HCT116 (cell line): ENCODE measurements around the gene ARHGEF1.

ENCODE experiments used
- CTCF ChIP-seq, 3 experiments: fragments of 200-600 bp in 1 of 3; sonication (generic) in 1 of 3; IDR thresholded peaks in 2 of 3; conservative IDR thresholded peaks in 1 of 3; 2 replicates each; pipeline ENCODE4 v1.5.1; 2012 to 2017; ENCODE audit warnings: low read depth in 2 of 3, low read length in 2 of 3, antibody characterized with exemption in 1 of 3, borderline replicate concordance in 1 of 3, control low read depth in 1 of 3, mild to moderate bottlenecking in 1 of 3, mixed read lengths in 1 of 3, mixed run types in 1 of 3, moderate library complexity in 1 of 3; ENCODE audit not compliant: insufficient read depth in 1 of 3
- EZH2phosphoT487 ChIP-seq: fragments of 200-600 bp; IDR thresholded peaks from 2 replicates; pipeline ENCODE4 v1.6.1; 2018; ENCODE audit warnings: antibody characterized with exemption, borderline replicate concordance
- FOSL1 ChIP-seq: IDR thresholded peaks from 2 replicates; pipeline ENCODE4 v1.6.1; 2012; ENCODE audit warnings: low read depth
- POLR2A ChIP-seq: IDR thresholded peaks from 2 replicates; pipeline ENCODE4 v1.7.0; 2011; ENCODE audit warnings: borderline replicate concordance; ENCODE audit not compliant: insufficient read depth, insufficient read length; ENCODE audit errors: extremely low read depth
- POLR2AphosphoS5 ChIP-seq: IDR thresholded peaks from 2 replicates; pipeline ENCODE4 v1.6.1; 2011; ENCODE audit warnings: mild to moderate bottlenecking, low read depth, low read length, moderate library complexity
- REST ChIP-seq: IDR thresholded peaks from 2 replicates; pipeline ENCODE4 v1.6.1; 2012; ENCODE audit warnings: low read depth
- YY1 ChIP-seq: IDR thresholded peaks from 2 replicates; pipeline ENCODE4 v1.6.1; 2011; ENCODE audit warnings: low read length, low read depth, moderate library complexity, mild to moderate bottlenecking; ENCODE audit not compliant: insufficient replicate concordance; ENCODE audit errors: extremely low read depth
- ZNF274 ChIP-seq: fragments of 200-500 bp; sonication (Bioruptor generic); IDR thresholded peaks from 2 replicates; pipeline ENCODE4 v1.6.1; 2014; ENCODE audit warnings: mild to moderate bottlenecking, low read depth, low read length, inconsistent platforms

DNA sequence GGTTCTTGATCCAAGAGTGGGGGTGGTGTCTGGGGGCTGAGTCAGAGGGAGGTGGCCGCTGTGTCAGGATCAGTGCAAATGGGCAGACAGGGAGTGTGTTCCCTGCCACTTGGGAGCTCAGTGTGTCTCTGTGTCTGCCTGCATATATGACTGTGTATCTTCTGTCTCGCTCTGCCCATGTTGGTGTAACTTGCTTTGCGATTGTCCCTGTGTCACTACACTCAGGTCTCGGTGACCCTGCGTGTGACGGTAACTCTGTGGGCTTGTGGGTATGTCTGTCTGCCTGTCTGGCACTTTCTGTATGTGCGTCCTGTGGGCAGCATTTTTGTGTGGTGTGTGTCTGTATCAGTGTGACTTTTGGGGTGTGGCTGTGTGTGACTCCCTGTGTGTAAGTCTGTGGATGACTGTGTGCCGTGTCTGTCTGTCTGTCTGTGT is 53.4 kb downstream of the ARHGEF1 start:
- TF ChIP-seq POLR2A: no peak
- TF ChIP-seq CTCF (IDR thresholded peaks at IDR 0.05 in 2 of 3, conservative IDR thresholded peaks at IDR 0.05 in 1 of 3; ENCODE audit: borderline replicate concordance in 1 of 3, insufficient read depth in 1 of 3, low read depth in 2 of 3, low read length in 2 of 3): no peak
- TF ChIP-seq YY1: no peak
- no peak for TF ChIP-seq FOSL1
- no peak for TF ChIP-seq EZH2phosphoT487
- no peak for TF ChIP-seq POLR2AphosphoS5
- no peak for TF ChIP-seq REST
- no peak for TF ChIP-seq ZNF274
